Left lung (tissue), 10 donors: ENCODE results near the gene SHANK2. TPM values are rescaled to one million over a fixed set of nuclear protein-coding genes. Genes with fewer than 3 reads are reported as not detected.

Source experiments
- ATAC-seq: fragments of 200-7000 bp; cut with Tn5 transposase; one replicate; pipeline ENCODE4 v1.9.1; 2020; ENCODE audit warnings: moderate library complexity
- DNase-seq, 4 donors: peaks; one replicate each; pipeline ENCODE4 v3.0.0-alpha.2; 2013 to 2020
- H3K27ac ChIP-seq, 2 donors: fragments of 200-600 bp; sonication (generic) in 1 of 2; one replicate each; pipeline versions ENCODE4 v1.5.0 to v1.8.0; 2020 to 2021
- H3K27me3 ChIP-seq, 2 donors: fragments of 200-600 bp; sonication (generic) in 1 of 2; one replicate each; pipeline versions ENCODE4 v1.5.0 to v1.8.0; 2020 to 2021
- H3K36me3 ChIP-seq, 2 donors: fragments of 200-600 bp; sonication (generic) in 1 of 2; one replicate each; pipeline versions ENCODE4 v1.5.0 to v1.8.0; 2020 to 2021
- H3K4me1 ChIP-seq, 2 donors: fragments of 200-600 bp; one replicate each; pipeline ENCODE4 v1.8.0; 2021
- H3K4me3 ChIP-seq, 2 donors: fragments of 200-600 bp; sonication (generic) in 1 of 2; one replicate each; pipeline versions ENCODE4 v1.5.0 to v1.8.0; 2020 to 2021; ENCODE audit warnings: mild to moderate bottlenecking in 1 of 2
- H3K9me3 ChIP-seq, 2 donors: fragments of 200-600 bp; sonication (generic) in 1 of 2; one replicate each; pipeline versions ENCODE4 v1.5.0 to v1.8.0; 2020 to 2021
- intact Hi-C, 2 donors: fragments of 100-400 bp; cut with DNase I; formaldehyde crosslinking; loops; one replicate each; pipeline versions ENCODE4 v1.11.2 to v1.14.2; 2022
- polyA plus RNA-seq, 6 donors: library from polyadenylated mRNA; unstranded; fragments of 120-200 nt; gene quantifications; one replicate each; pipeline ENCODE4 v1.2.1, GENCODE V29; 2013; ENCODE audit not compliant: insufficient read length in 6 of 6
- total RNA-seq, 2 donors: library from RNA; stranded (reverse); fragmentation: NEBNext Ultra II Directional; extraction: Animal tissue kit (Norgen Biotek cat#: 25700); gene quantifications; one replicate each; pipeline ENCODE4 v1.2.1, GENCODE V29; 2021
- TF ChIP-seq, protein P1 (sequence below), 2 donors: fragments of 200-600 bp; sonication (generic) in 1 of 2; IDR thresholded peaks; one replicate each; pipeline versions ENCODE4 v1.5.0 to v1.8.0; 2021; ENCODE audit warnings: antibody characterized with exemption in 2 of 2
- donor health status: DM: no; HTN: yes; CAD: no.
- donor health status: DM: no; HTN: no; CAD: no.

The SHANK2 gene
- total and polyA plus RNA-seq, 8 donors = 22.0 to 44.0 (median 26.5) TPM

DNA sequence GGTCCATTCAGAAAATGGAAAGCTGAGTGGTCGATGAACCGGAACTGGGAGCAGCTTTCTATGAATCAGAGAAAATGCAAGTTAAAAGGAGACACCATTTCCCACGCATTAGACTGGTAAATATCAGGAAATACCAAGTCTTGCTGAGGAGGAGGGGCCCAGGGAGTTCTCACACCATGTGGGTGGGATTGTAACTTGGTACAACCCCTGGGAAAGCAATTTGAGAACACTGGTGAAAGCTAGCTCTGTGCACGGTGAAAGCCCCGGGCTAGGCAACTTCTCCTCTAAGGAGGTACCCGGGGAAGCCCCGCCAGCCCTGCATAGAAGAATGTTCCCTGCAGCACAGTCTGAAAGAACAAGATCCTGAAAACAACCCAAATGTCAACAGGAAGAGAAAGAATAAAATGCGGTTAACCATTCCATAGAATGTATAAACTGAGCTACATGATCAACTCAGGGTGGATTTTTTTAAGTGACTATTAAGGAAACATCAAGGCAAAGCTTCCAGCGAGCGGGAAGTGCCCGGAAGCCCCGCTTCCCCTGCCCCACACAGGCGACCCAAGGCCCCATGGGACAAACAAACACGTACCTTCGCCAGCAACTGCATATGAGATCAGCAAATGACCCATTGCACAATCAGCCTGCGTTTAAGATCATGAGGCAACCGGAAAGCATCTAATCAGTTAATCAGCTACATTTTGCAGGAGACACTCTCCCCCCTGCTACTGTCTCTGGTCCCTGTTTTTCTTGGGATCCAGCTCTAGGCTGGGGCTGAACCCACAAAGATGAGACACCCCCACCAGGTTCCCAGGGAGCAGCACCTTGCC is 11.3 kb downstream of the SHANK2 start:
- H3K36me3 ChIP-seq = no peaks in the 10 kb centered on the region
- DNase-seq (peak in 2 of 4 donors; percentile 64 to 89), ATAC-seq (peak; percentile 82)
- H3K9me3 ChIP-seq = no peaks in the 10 kb centered on the region
- intact Hi-C loops = no loop called here
- H3K27me3 ChIP-seq = no peaks in the 10 kb centered on the region
- peaks cover 8% of the 10 kb centered on the region in 2 donors for H3K4me1 ChIP-seq
- peak overlapping the region in 1 of 2 donors; percentile 68 for H3K27ac ChIP-seq
- TF ChIP-seq, protein P1, sequence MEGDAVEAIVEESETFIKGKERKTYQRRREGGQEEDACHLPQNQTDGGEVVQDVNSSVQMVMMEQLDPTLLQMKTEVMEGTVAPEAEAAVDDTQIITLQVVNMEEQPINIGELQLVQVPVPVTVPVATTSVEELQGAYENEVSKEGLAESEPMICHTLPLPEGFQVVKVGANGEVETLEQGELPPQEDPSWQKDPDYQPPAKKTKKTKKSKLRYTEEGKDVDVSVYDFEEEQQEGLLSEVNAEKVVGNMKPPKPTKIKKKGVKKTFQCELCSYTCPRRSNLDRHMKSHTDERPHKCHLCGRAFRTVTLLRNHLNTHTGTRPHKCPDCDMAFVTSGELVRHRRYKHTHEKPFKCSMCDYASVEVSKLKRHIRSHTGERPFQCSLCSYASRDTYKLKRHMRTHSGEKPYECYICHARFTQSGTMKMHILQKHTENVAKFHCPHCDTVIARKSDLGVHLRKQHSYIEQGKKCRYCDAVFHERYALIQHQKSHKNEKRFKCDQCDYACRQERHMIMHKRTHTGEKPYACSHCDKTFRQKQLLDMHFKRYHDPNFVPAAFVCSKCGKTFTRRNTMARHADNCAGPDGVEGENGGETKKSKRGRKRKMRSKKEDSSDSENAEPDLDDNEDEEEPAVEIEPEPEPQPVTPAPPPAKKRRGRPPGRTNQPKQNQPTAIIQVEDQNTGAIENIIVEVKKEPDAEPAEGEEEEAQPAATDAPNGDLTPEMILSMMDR (IDR thresholded peaks at IDR 0.05) = no peak
- no peak overlapping the region for H3K4me3 ChIP-seq

DNA sequence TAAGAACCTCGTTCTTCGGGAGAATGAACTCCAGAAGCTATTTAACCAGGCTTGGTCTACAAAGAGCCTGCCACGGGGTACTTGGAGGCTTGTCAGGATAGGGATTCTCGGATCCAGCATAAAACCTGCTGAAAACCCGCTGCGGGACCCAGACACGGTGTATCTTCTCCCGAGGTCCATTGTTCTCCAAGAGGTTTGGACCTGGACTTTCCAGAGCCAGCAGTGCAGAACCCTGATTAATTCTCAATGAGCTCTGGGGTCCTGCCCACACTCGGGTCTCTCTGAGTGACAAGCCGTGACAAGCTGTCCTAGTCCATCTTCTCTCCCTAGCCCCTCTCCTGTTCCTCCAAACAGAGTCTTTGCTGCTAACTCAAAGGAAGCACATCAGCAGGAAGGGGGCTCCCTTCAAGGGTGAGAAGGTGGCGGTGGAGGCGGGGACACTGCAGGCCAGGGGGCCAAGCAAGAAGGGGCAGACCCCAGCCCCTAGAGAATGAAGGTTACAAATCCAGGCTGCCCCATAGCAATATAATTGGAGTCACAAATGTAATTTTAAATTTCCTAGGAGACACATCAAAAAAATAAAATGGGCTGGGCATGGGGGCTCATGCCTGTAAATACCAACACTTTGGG is 12.2 kb downstream of the SHANK2 start:
- H3K36me3 ChIP-seq = no peaks in the 10 kb centered on the region
- peak overlapping the region in 1 of 2 donors; percentile 68 for H3K27ac ChIP-seq
- DNase-seq (no peak), ATAC-seq (no peak)
- intact Hi-C loops = no loop called here
- no peaks in the 10 kb centered on the region for H3K27me3 ChIP-seq
- TF ChIP-seq, protein P1 (IDR thresholded peaks at IDR 0.05) = no peak
- H3K4me3 ChIP-seq = no peak overlapping the region
- no peaks in the 10 kb centered on the region for H3K9me3 ChIP-seq
- peaks cover 8% of the 10 kb centered on the region in 2 donors for H3K4me1 ChIP-seq

- intact Hi-C loops = no loop called here
- Histone ChIP-seq H3K4me3 (no peak overlapping the region), H3K36me3 (no peaks in the 10 kb centered on the region), H3K27me3 (no peaks in the 10 kb centered on the region), H3K27ac (no peak overlapping the region), H3K9me3 (no peaks in the 10 kb centered on the region), H3K4me1 (peaks cover 8% of the 10 kb centered on the region in 2 donors)
- TF ChIP-seq, protein P1 (IDR thresholded peaks at IDR 0.05) = no peak
- no peak for DNase-seq
- ATAC-seq = no peak
Measured at GRCh38 chr11:71239581-71239980, 12.8 kb downstream of the SHANK2 start.

- intact Hi-C loops = no loop called here
- Histone ChIP-seq H3K27me3 (no peaks in the 10 kb centered on the region), H3K9me3 (no peaks in the 10 kb centered on the region), H3K36me3 (no peaks in the 10 kb centered on the region), H3K4me3 (no peak overlapping the region), H3K4me1 (peaks cover 8% of the 10 kb centered on the region in 2 donors), H3K27ac (no peak overlapping the region)
- ATAC-seq (no peak), DNase-seq (no peak)
- TF ChIP-seq, protein P1 (IDR thresholded peaks at IDR 0.05) = no peak
Measured at GRCh38 chr11:71238941-71239340, 13.4 kb downstream of the SHANK2 start.

DNA sequence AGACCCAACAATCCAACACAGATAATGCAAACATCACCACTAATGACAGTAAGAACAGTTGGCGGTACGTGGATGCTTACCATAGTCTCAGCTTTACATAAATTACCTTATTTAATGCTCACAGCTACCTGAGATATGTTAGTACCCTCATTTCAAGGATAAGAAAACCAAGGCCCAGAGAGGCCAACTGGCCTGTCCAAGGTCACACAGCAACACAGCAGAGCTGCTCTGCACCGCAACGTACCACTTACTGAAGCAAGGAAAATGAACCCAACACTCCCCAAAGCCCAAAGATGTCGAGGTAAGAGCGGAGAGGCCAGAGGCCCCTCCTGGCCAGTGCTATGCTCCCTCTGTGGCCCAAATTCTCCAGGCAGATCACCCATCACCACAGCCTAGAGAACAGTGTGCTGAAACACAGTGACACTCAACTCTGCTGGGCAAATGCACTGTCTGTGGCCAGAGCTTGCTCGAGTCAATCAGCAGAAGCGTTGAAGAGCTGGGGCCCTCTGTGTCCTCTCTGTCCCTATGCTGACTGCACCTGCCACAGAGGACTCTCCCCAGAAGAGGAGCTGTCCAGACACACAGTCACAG is 14.0 kb downstream of the SHANK2 start:
- H3K27ac ChIP-seq = no peak overlapping the region
- TF ChIP-seq, protein P1 (IDR thresholded peaks at IDR 0.05) = no peak
- H3K27me3 ChIP-seq = no peaks in the 10 kb centered on the region
- no peak overlapping the region for H3K4me3 ChIP-seq
- peaks cover 8% of the 10 kb centered on the region in 2 donors for H3K4me1 ChIP-seq
- intact Hi-C loops = no loop called here
- H3K9me3 ChIP-seq = no peaks in the 10 kb centered on the region
- DNase-seq = no peak
- no peaks in the 10 kb centered on the region for H3K36me3 ChIP-seq
- ATAC-seq = no peak
